ENCODE measurements around the gene SSMEM1.

DNA sequence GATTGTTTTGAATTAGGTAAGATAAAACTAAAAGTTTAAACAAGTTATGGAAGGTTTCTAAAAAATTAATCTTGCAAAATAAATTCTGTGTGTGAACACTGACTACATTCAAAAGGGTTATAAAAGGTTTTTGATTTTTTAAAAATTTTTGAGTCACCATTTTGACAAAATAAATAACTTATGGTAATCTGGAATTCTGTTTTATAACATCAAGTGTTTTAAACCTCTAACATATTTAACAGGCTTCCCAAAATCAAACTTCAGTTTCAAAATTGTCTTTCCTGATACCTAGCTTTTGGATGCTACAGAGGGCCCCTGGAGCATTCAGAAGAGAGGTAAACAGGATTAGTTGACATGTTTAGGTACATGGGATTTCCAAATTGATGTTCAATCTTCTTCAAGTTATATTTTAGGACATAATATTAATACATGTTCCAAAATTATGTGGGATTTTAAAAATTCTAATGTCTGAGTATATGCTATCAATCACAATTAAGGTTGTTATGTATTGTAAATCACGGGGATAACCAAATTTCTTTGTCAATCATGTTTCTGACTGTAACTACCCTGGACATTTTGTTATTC, 50.9 kb downstream of the SSMEM1 start:
- TF ChIP-seq EP300 (IDR thresholded peaks at IDR 0.05; ENCODE audit: low read depth) (no peak), CTCF (IDR thresholded peaks at IDR 0.05) (no peak)
